ENCODE results near the gene SLC12A3. TPM values are rescaled to one million over a fixed set of nuclear protein-coding genes. Genes with fewer than 3 reads are reported as not detected.

The SLC12A3 gene
- total RNA-seq, 1 donor from 2014 or later = not detected

DNA sequence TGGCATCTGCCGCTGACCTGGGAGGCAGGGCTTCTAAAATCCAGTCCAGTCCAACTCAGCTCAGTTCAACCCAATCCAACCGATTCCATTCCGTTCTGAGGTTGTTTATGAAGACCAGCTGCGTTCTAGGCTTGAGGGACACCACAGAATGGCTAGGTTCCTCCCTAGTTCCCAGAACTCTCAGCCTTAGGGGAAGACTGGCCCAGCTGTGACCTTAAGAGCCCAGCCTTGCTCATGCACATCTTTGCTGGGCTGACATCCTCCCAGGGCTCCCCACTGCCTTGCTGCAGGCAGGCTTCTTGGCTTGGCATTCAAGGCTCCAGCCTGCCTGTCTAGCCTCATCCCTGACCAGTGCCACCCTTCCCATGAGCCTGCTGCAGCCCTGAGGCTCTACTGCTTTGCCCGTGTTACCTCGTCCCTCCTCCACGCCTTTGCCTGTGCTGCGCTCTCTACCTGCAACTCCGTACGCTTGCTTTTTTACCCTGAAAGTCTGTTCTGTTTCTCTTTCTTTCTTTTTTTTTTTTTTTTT lies 7.9 kb downstream of the SLC12A3 start:
- Histone ChIP-seq H2AFZ (replicated peaks) (no peak overlapping the region), H3K9ac (no peak overlapping the region), H3K27ac (no peak overlapping the region), H3K4me2 (no peak overlapping the region), H3K4me1 (no peaks in the 10 kb centered on the region), H3K4me3 (no peak overlapping the region), H3K27me3 (no peaks in the 10 kb centered on the region), H4K20me1 (ENCODE audit: low read depth) (no peaks in the 10 kb centered on the region), H3K9me3 (ENCODE audit: low read depth) (no peaks in the 10 kb centered on the region), H3K79me2 (ENCODE audit: low read depth) (no peaks in the 10 kb centered on the region), H3F3A (ENCODE audit: low read depth) (no peaks in the 10 kb centered on the region), H3K36me3 (no peaks in the 10 kb centered on the region)
- no peak for DNase-seq (ENCODE audit: low spot score)
- TF ChIP-seq, protein P1, sequence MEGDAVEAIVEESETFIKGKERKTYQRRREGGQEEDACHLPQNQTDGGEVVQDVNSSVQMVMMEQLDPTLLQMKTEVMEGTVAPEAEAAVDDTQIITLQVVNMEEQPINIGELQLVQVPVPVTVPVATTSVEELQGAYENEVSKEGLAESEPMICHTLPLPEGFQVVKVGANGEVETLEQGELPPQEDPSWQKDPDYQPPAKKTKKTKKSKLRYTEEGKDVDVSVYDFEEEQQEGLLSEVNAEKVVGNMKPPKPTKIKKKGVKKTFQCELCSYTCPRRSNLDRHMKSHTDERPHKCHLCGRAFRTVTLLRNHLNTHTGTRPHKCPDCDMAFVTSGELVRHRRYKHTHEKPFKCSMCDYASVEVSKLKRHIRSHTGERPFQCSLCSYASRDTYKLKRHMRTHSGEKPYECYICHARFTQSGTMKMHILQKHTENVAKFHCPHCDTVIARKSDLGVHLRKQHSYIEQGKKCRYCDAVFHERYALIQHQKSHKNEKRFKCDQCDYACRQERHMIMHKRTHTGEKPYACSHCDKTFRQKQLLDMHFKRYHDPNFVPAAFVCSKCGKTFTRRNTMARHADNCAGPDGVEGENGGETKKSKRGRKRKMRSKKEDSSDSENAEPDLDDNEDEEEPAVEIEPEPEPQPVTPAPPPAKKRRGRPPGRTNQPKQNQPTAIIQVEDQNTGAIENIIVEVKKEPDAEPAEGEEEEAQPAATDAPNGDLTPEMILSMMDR (IDR thresholded peaks at IDR 0.05) = no peak
- no peak for TF ChIP-seq EZH2 (IDR thresholded peaks at IDR 0.05)
- TF ChIP-seq EZH2phosphoT487 (IDR thresholded peaks at IDR 0.05) = no peak
- Mint-ChIP-seq H3K9me3 (no peaks in the 10 kb centered on the region), H3K4me3 (no peak overlapping the region), H3K27ac (no peak overlapping the region), H3K4me1 (peaks cover 2% of the 10 kb centered on the region), H3K36me3 (no peaks in the 10 kb centered on the region), H3K27me3 (ENCODE audit: insufficient read depth, low read depth) (peaks cover 2% of the 10 kb centered on the region)

DNA sequence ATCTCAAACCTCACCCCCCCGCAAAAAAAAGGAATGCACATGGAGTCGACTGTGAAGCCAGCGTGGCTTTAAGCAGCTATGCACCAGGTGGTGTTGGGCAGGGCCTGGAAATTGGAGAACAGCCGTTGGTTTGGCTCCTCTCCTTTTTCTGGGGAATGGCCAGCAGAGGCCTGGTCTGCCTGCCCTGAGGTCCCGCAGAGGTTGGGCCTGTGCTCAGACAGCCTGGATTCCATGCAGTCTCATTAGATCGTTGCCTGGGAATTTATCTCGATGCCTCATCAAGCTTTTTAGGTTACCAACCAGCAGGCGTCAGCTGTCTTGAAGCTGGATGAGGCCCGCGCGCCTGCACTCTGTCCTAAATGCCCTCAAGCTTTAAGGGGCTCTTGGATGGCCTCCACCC lies 9.8 kb downstream of the SLC12A3 start:
- no peaks in the 10 kb centered on the region for H3F3A ChIP-seq (ENCODE audit: low read depth)
- no peaks in the 10 kb centered on the region for H3K36me3 ChIP-seq
- Mint-ChIP-seq H3K27me3 (ENCODE audit: insufficient read depth, low read depth) (peaks cover 9% of the 10 kb centered on the region), H3K4me1 (peaks cover 5% of the 10 kb centered on the region), H3K36me3 (no peaks in the 10 kb centered on the region), H3K9me3 (no peaks in the 10 kb centered on the region), H3K4me3 (no peak overlapping the region), H3K27ac (peak overlapping the region; percentile 50)
- no peaks in the 10 kb centered on the region for H3K27me3 ChIP-seq
- no peak overlapping the region for H3K4me3 ChIP-seq
- H3K9me3 ChIP-seq (ENCODE audit: low read depth) = no peaks in the 10 kb centered on the region
- no peaks in the 10 kb centered on the region for H3K4me1 ChIP-seq
- TF ChIP-seq EZH2 (IDR thresholded peaks at IDR 0.05) (no peak), EZH2phosphoT487 (IDR thresholded peaks at IDR 0.05) (no peak)
- TF ChIP-seq, protein P1 (IDR thresholded peaks at IDR 0.05) = no peak
- no peak for DNase-seq (ENCODE audit: low spot score)
- no peak overlapping the region for H2AFZ ChIP-seq (replicated peaks)
- no peak overlapping the region for H3K9ac ChIP-seq
- H3K79me2 ChIP-seq (ENCODE audit: low read depth) = no peaks in the 10 kb centered on the region
- no peak overlapping the region for H3K4me2 ChIP-seq
- H3K27ac ChIP-seq = no peak overlapping the region
- H4K20me1 ChIP-seq (ENCODE audit: low read depth) = no peaks in the 10 kb centered on the region

DNA sequence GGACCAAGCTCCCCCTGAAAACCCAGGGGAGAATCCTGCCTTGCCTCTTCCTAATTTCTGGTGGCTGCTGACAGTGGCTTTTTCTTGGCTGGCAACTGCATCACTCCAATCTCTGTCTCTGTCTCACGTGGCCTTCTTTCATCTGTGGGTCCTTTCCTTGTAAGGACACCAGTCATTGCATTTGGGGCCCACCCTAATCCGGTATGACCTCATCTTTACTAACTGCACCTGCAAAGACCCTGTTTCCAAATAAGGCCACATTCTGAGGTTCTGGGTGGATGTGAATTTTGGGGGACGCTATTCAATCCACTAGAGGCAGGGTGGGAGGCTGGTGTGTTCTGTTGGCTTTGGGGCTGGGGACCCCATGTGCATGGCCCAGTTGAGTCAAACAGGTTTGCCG lies 11.0 kb downstream of the SLC12A3 start:
- Mint-ChIP-seq H3K27ac (no peak overlapping the region), H3K27me3 (ENCODE audit: insufficient read depth, low read depth) (peaks cover 8% of the 10 kb centered on the region), H3K36me3 (no peaks in the 10 kb centered on the region), H3K4me1 (peaks cover 4% of the 10 kb centered on the region), H3K9me3 (no peaks in the 10 kb centered on the region), H3K4me3 (no peak overlapping the region)
- DNase-seq (ENCODE audit: low spot score) = no peak
- Histone ChIP-seq H3K4me1 (no peaks in the 10 kb centered on the region), H3F3A (ENCODE audit: low read depth) (no peaks in the 10 kb centered on the region), H2AFZ (replicated peaks) (no peak overlapping the region), H3K27me3 (no peaks in the 10 kb centered on the region), H3K9me3 (ENCODE audit: low read depth) (no peaks in the 10 kb centered on the region), H3K9ac (no peak overlapping the region), H3K4me3 (no peak overlapping the region), H4K20me1 (ENCODE audit: low read depth) (no peaks in the 10 kb centered on the region), H3K79me2 (ENCODE audit: low read depth) (no peaks in the 10 kb centered on the region), H3K36me3 (no peaks in the 10 kb centered on the region), H3K27ac (no peak overlapping the region), H3K4me2 (no peak overlapping the region)
- TF ChIP-seq EZH2 (IDR thresholded peaks at IDR 0.05) = no peak
- TF ChIP-seq EZH2phosphoT487 (IDR thresholded peaks at IDR 0.05) = no peak
- TF ChIP-seq, protein P1 (IDR thresholded peaks at IDR 0.05) = no peak
